HCT116 (cell line): ENCODE measurements around the gene STK40. TPM values are rescaled to one million over a fixed set of nuclear protein-coding genes. Genes with fewer than 3 reads are reported as not detected.

Source experiments
- ATAC-seq: fragments of 200-7000 bp; cut with Tn5 transposase; 2 replicates; pipeline ENCODE4 v1.9.1; 2020; ENCODE audit warnings: mild to moderate bottlenecking, moderate library complexity
- BruUV-seq: library from RNA; stranded (reverse); fragments of 400-500 nt; replicated peaks from 2 replicates; lab custom pipeline; 2021; lab: Mats Ljungman, UMichigan
- CTCF ChIA-PET: fragments of 300-600 bp; sonication (Branson Sonifier 250); formaldehyde crosslinking; loops from one replicate; lab custom pipeline; 2021; ENCODE audit warnings: antibody characterized with exemption; lab: Charles Lee
- POLR2A ChIA-PET: fragments of 300-600, 350-600 bp; sonication (Branson Sonifier 250); formaldehyde crosslinking; loops from one replicate; lab custom pipeline; 2021; ENCODE audit warnings: antibody characterized with exemption; lab: Charles Lee
- RAD21 ChIA-PET, 2 experiments: fragments of 300-600 bp; sonication (Branson Sonifier 250); formaldehyde crosslinking; loops; one replicate each; lab custom pipeline; 2023; ENCODE audit warnings: low total read pairs in 2 of 2; ENCODE audit not compliant: uncharacterized antibody in 2 of 2, unreplicated experiment in 2 of 2, low non-redundant PET in 1 of 2; lab: Charles Lee
- DNase-seq: peaks from one replicate; pipeline ENCODE4 v3.0.0-alpha.2; 2010; ENCODE audit warnings: low read depth, low spot score
- H2AFZ ChIP-seq: fragments of 200-600 bp; shearing (Covaris generic), sonication (generic); 2 replicates; pipeline ENCODE4 v1.6.1; 2017; ENCODE audit warnings: low read depth, mixed run types, mixed read lengths, antibody characterized with exemption, low read length; ENCODE audit not compliant: poor library complexity, severe bottlenecking
- H3K27ac ChIP-seq: 2 replicates; pipeline ENCODE4 v1.5.1; 2012; ENCODE audit warnings: low read depth, low read length
- H3K27me3 ChIP-seq: fragments of 200-600 bp; sonication (generic); 2 replicates; pipeline ENCODE4 v1.6.1; 2016; ENCODE audit warnings: mixed run types, low read length, mixed read lengths; ENCODE audit not compliant: insufficient read depth
- H3K36me3 ChIP-seq, 2 experiments: fragments of 200-500 bp in 1 of 2; fragments of 200-600 bp in 1 of 2; sonication (Bioruptor generic) in 1 of 2; sonication (generic) in 1 of 2; 2 replicates each; pipeline versions ENCODE4 v1.5.1 to v1.6.1; 2014 to 2016; ENCODE audit warnings: low read length in 2 of 2, inconsistent platforms in 1 of 2, mixed read lengths in 1 of 2, mixed run types in 1 of 2; ENCODE audit not compliant: insufficient read depth in 2 of 2, control insufficient read depth in 1 of 2
- H3K4me1 ChIP-seq, 2 experiments: fragments of 200-600 bp in 1 of 2; sonication (generic) in 1 of 2; 2 replicates each; pipeline versions ENCODE4 v1.5.1 to v1.6.1; 2012 to 2017; ENCODE audit warnings: low read length in 2 of 2, inconsistent platforms in 1 of 2, mild to moderate bottlenecking in 1 of 2, mixed read lengths in 1 of 2, mixed run types in 1 of 2, moderate library complexity in 1 of 2; ENCODE audit not compliant: insufficient read depth in 2 of 2, control insufficient read depth in 1 of 2
- H3K4me2 ChIP-seq: fragments of 200-600 bp; sonication (generic); 2 replicates; pipeline ENCODE4 v1.6.1; 2017; ENCODE audit warnings: mixed run types, low read length, mixed read lengths
- H3K4me3 ChIP-seq, 2 experiments: fragments of 200-600 bp in 1 of 2; sonication (generic) in 1 of 2; replicated peaks in 1 of 2; 2 replicates each; pipeline ENCODE4 v1.5.1; 2011 to 2016; ENCODE audit warnings: low read length in 2 of 2, control low read depth in 1 of 2, low read depth in 1 of 2, mild to moderate bottlenecking in 1 of 2, mixed read lengths in 1 of 2, mixed run types in 1 of 2
- H3K79me2 ChIP-seq: fragments of 200-600 bp; sonication (generic); 2 replicates; pipeline ENCODE4 v1.6.1; 2017; ENCODE audit warnings: mild to moderate bottlenecking, mixed run types, low read length, moderate library complexity, mixed read lengths; ENCODE audit not compliant: insufficient read depth
- H3K9ac ChIP-seq: fragments of 200-600 bp; sonication (generic); 2 replicates; pipeline ENCODE4 v1.6.1; 2016; ENCODE audit warnings: low read length, mixed read lengths
- H3K9me2 ChIP-seq: fragments of 200-600 bp; sonication (generic), shearing (Covaris generic); 2 replicates; pipeline ENCODE4 v1.6.1; 2017; ENCODE audit warnings: mixed run types, mild to moderate bottlenecking, moderate library complexity; ENCODE audit not compliant: insufficient read depth
- H3K9me3 ChIP-seq, 2 experiments: fragments of 200-500 bp in 1 of 2; fragments of 200-600 bp in 1 of 2; sonication (Bioruptor generic) in 1 of 2; sonication (generic) in 1 of 2; 2 replicates each; pipeline ENCODE4 v1.6.1; 2014 to 2017; ENCODE audit warnings: low read length in 2 of 2, mixed read lengths in 2 of 2, inconsistent platforms in 1 of 2, low read depth in 1 of 2, mild to moderate bottlenecking in 1 of 2, mixed run types in 1 of 2, moderate library complexity in 1 of 2; ENCODE audit not compliant: control insufficient read depth in 1 of 2, insufficient read depth in 1 of 2
- H4K20me1 ChIP-seq: fragments of 200-600 bp; sonication (generic), shearing (Covaris generic); 2 replicates; pipeline ENCODE4 v1.6.1; 2017; ENCODE audit warnings: mixed run types, mild to moderate bottlenecking, moderate library complexity; ENCODE audit not compliant: insufficient read depth
- CBX3 ChIP-seq: IDR thresholded peaks from 2 replicates; pipeline ENCODE4 v1.6.1; 2012; ENCODE audit warnings: low read depth
- CEBPB ChIP-seq: IDR thresholded peaks from 2 replicates; pipeline ENCODE4 v1.6.1; 2012; ENCODE audit warnings: low read depth
- EGR1 ChIP-seq: IDR thresholded peaks from 2 replicates; pipeline ENCODE4 v1.6.1; 2012; ENCODE audit warnings: low read depth
- ELF1 ChIP-seq: IDR thresholded peaks from 2 replicates; pipeline ENCODE4 v1.6.1; 2012; ENCODE audit warnings: low read depth, borderline replicate concordance
- EZH2 ChIP-seq: fragments of 200-600 bp; sonication (generic); IDR thresholded peaks from 2 replicates; pipeline ENCODE4 v1.6.1; 2017; ENCODE audit warnings: antibody characterized with exemption, mixed run types
- EZH2phosphoT487 ChIP-seq: fragments of 200-600 bp; IDR thresholded peaks from 2 replicates; pipeline ENCODE4 v1.6.1; 2018; ENCODE audit warnings: antibody characterized with exemption, borderline replicate concordance
- FOSL1 ChIP-seq: IDR thresholded peaks from 2 replicates; pipeline ENCODE4 v1.6.1; 2012; ENCODE audit warnings: low read depth
- JUND ChIP-seq: IDR thresholded peaks from 2 replicates; pipeline ENCODE4 v1.6.1; 2012
- POLR2A ChIP-seq: IDR thresholded peaks from 2 replicates; pipeline ENCODE4 v1.7.0; 2011; ENCODE audit warnings: borderline replicate concordance; ENCODE audit not compliant: insufficient read depth, insufficient read length; ENCODE audit errors: extremely low read depth
- RAD21 ChIP-seq: IDR thresholded peaks from 2 replicates; pipeline ENCODE4 v1.6.1; 2012; ENCODE audit warnings: low read depth, mild to moderate bottlenecking
- SIN3A ChIP-seq: IDR thresholded peaks from 2 replicates; pipeline ENCODE4 v1.6.1; 2012; ENCODE audit warnings: low read depth
- SRF ChIP-seq: IDR thresholded peaks from 2 replicates; pipeline ENCODE4 v1.6.1; 2012; ENCODE audit warnings: low read depth
- YY1 ChIP-seq: IDR thresholded peaks from 2 replicates; pipeline ENCODE4 v1.6.1; 2011; ENCODE audit warnings: low read length, low read depth, moderate library complexity, mild to moderate bottlenecking; ENCODE audit not compliant: insufficient replicate concordance; ENCODE audit errors: extremely low read depth
- ZNF274 ChIP-seq: fragments of 200-500 bp; sonication (Bioruptor generic); IDR thresholded peaks from 2 replicates; pipeline ENCODE4 v1.6.1; 2014; ENCODE audit warnings: mild to moderate bottlenecking, low read depth, low read length, inconsistent platforms
- intact Hi-C: fragments of 100-400 bp; cut with micrococcal nuclease; formaldehyde crosslinking; loops from 2 replicates; pipeline ENCODE4 v1.10.0; 2022
- total RNA-seq: library from RNA; stranded (reverse); gene quantifications from one replicate; pipeline ENCODE4 v1.2.1, GENCODE V29; 2021; ENCODE audit not compliant: unreplicated experiment
- TF ChIP-seq, protein P1 (sequence below), 3 experiments: fragments of 200-600 bp in 1 of 3; sonication (generic) in 1 of 3; IDR thresholded peaks in 2 of 3; conservative IDR thresholded peaks in 1 of 3; 2 replicates each; pipeline ENCODE4 v1.5.1; 2012 to 2017; ENCODE audit warnings: low read depth in 2 of 3, low read length in 2 of 3, antibody characterized with exemption in 1 of 3, borderline replicate concordance in 1 of 3, control low read depth in 1 of 3, mild to moderate bottlenecking in 1 of 3, mixed read lengths in 1 of 3, mixed run types in 1 of 3, moderate library complexity in 1 of 3; ENCODE audit not compliant: insufficient read depth in 1 of 3
- TF ChIP-seq, protein P2 (sequence below): IDR thresholded peaks from 2 replicates; pipeline ENCODE4 v1.6.1; 2011; ENCODE audit warnings: mild to moderate bottlenecking, low read length, moderate library complexity; ENCODE audit not compliant: insufficient replicate concordance; ENCODE audit errors: extremely low read depth
- TF ChIP-seq, protein P3 (sequence below): IDR thresholded peaks from 2 replicates; pipeline ENCODE4 v1.6.1; 2012

Gene STK40
- total RNA-seq, 1 experiment from 2014 or later = 33.9 TPM

DNA sequence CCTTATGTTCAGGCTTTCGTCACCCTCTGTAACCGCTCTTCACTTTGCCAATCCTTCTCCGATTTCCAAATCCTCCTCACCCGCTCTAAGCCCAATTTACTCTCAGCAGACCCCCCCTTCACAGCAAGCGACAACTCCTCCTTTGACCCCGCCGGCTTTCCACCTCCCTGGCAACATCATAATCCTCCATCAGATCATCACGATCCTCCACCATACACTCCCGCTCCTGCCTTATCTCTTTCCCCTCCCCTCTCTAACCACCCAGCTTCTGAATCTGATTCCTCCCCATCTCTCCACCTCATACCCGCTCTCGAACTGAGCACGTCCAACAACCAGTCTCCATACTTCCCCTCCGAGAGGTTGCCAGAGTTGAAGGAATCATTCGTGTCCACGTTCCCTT is 54.8 kb downstream of the STK40 start:
- Histone ChIP-seq H3K9me2 (no peaks in the 10 kb centered on the region), H4K20me1 (no peaks in the 10 kb centered on the region), H3K4me3 (no peak overlapping the region), H3K79me2 (no peaks in the 10 kb centered on the region), H3K9me3 (no peaks in the 10 kb centered on the region), H3K4me1 (peaks cover 9 to 28% of the 10 kb centered on the region in 2 experiments), H3K27ac (no peak overlapping the region), H2AFZ (no peak overlapping the region), H3K36me3 (no peaks in the 10 kb centered on the region), H3K9ac (no peak overlapping the region), H3K27me3 (no peaks in the 10 kb centered on the region), H3K4me2 (no peak overlapping the region)
- ChIA-PET RAD21 (no interaction called here), POLR2A (no interaction called here), CTCF (no interaction called here)
- no TSS peak for BruUV-seq
- DNase-seq = no peak
- intact Hi-C loops = no loop called here
- no peak for ATAC-seq
- TF ChIP-seq YY1 = no peak
- TF ChIP-seq ZNF274 = no peak
- TF ChIP-seq CEBPB = no peak
- no peak for TF ChIP-seq SRF
- no peak for TF ChIP-seq FOSL1
- no peak for TF ChIP-seq SIN3A

DNA sequence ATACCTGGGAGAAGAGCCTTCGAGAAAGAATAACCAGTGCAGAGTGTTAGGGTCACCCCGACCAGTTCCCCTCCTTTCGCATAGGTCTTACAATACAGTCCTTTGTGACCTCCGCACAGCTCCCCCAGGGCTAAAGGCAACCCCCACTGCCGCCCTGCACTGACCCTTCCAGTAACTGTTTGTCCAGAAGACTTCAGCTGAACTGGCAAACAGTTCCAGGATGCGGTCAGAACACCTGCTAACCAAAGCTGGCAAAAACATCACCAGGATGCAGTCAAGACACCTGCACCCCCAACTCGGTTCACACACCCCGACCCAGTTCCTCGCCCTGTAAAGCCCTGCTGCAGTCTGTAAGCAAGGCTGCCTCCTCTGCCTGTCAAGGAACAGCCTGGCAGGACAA is 55.9 kb downstream of the STK40 start:
- POLR2A ChIA-PET = no interaction called here
- no peaks in the 10 kb centered on the region for H3K36me3 ChIP-seq
- no peak overlapping the region for H3K9ac ChIP-seq
- CTCF ChIA-PET = no interaction called here
- DNase-seq (no peak), ATAC-seq (no peak)
- TF ChIP-seq EZH2 = no peak
- no peak for TF ChIP-seq FOSL1
- TF ChIP-seq EGR1 = no peak
- TF ChIP-seq, protein P1, sequence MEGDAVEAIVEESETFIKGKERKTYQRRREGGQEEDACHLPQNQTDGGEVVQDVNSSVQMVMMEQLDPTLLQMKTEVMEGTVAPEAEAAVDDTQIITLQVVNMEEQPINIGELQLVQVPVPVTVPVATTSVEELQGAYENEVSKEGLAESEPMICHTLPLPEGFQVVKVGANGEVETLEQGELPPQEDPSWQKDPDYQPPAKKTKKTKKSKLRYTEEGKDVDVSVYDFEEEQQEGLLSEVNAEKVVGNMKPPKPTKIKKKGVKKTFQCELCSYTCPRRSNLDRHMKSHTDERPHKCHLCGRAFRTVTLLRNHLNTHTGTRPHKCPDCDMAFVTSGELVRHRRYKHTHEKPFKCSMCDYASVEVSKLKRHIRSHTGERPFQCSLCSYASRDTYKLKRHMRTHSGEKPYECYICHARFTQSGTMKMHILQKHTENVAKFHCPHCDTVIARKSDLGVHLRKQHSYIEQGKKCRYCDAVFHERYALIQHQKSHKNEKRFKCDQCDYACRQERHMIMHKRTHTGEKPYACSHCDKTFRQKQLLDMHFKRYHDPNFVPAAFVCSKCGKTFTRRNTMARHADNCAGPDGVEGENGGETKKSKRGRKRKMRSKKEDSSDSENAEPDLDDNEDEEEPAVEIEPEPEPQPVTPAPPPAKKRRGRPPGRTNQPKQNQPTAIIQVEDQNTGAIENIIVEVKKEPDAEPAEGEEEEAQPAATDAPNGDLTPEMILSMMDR (IDR thresholded peaks at IDR 0.05 in 2 of 3, conservative IDR thresholded peaks at IDR 0.05 in 1 of 3; ENCODE audit: borderline replicate concordance in 1 of 3, insufficient read depth in 1 of 3, low read depth in 2 of 3, low read length in 2 of 3) = no peak
- TF ChIP-seq POLR2A = no peak
- TF ChIP-seq, protein P2, sequence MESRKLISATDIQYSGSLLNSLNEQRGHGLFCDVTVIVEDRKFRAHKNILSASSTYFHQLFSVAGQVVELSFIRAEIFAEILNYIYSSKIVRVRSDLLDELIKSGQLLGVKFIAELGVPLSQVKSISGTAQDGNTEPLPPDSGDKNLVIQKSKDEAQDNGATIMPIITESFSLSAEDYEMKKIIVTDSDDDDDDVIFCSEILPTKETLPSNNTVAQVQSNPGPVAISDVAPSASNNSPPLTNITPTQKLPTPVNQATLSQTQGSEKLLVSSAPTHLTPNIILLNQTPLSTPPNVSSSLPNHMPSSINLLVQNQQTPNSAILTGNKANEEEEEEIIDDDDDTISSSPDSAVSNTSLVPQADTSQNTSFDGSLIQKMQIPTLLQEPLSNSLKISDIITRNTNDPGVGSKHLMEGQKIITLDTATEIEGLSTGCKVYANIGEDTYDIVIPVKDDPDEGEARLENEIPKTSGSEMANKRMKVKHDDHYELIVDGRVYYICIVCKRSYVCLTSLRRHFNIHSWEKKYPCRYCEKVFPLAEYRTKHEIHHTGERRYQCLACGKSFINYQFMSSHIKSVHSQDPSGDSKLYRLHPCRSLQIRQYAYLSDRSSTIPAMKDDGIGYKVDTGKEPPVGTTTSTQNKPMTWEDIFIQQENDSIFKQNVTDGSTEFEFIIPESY = no peak
- no peak for TF ChIP-seq CBX3
- TF ChIP-seq SRF = no peak
- TF ChIP-seq, protein P3, sequence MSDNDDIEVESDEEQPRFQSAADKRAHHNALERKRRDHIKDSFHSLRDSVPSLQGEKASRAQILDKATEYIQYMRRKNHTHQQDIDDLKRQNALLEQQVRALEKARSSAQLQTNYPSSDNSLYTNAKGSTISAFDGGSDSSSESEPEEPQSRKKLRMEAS = no peak
- no peak for TF ChIP-seq YY1
- no peak for TF ChIP-seq JUND
- no peak for TF ChIP-seq CEBPB
- no peak for TF ChIP-seq ZNF274
- TF ChIP-seq EZH2phosphoT487 = no peak
- no peak for TF ChIP-seq RAD21
- no peak for TF ChIP-seq ELF1
- peaks cover 9 to 30% of the 10 kb centered on the region in 2 experiments for H3K4me1 ChIP-seq
- H2AFZ ChIP-seq = no peak overlapping the region
- H3K9me3 ChIP-seq = no peaks in the 10 kb centered on the region
- RAD21 ChIA-PET = no interaction called here
- no peak overlapping the region for H3K4me3 ChIP-seq
- no peaks in the 10 kb centered on the region for H3K9me2 ChIP-seq
- BruUV-seq = no TSS peak
- H4K20me1 ChIP-seq = no peaks in the 10 kb centered on the region
- H3K4me2 ChIP-seq = no peak overlapping the region
- intact Hi-C loops = no loop called here
- no peaks in the 10 kb centered on the region for H3K79me2 ChIP-seq
- no peaks in the 10 kb centered on the region for H3K27me3 ChIP-seq
- no peak overlapping the region for H3K27ac ChIP-seq
